ENCODE data around the gene NTM.

DNA sequence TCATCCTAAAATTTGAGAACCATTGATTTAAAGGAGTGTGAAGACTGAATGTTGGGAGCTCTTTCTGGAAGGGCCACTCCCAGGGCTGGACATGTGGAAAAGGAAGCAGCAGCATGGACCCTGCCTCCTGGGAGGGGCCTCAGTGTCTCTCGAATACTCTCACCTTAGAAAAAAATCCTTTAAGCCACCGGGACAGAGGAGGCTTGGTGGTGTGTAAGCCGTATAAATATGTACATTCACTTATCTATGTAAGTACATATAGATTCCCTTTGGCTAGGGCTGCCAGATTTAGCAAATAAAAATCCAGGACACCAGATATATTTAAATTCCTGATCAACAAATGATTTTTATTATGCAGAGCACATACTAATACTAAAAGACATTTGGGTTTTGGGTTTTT is 17.6 kb downstream of the NTM start:
- TF ChIP-seq POLR2A (IDR thresholded peaks at IDR 0.05; ENCODE audit: borderline replicate concordance, extremely low read depth, insufficient read depth, insufficient read length): no peak
- TF ChIP-seq, protein P1, sequence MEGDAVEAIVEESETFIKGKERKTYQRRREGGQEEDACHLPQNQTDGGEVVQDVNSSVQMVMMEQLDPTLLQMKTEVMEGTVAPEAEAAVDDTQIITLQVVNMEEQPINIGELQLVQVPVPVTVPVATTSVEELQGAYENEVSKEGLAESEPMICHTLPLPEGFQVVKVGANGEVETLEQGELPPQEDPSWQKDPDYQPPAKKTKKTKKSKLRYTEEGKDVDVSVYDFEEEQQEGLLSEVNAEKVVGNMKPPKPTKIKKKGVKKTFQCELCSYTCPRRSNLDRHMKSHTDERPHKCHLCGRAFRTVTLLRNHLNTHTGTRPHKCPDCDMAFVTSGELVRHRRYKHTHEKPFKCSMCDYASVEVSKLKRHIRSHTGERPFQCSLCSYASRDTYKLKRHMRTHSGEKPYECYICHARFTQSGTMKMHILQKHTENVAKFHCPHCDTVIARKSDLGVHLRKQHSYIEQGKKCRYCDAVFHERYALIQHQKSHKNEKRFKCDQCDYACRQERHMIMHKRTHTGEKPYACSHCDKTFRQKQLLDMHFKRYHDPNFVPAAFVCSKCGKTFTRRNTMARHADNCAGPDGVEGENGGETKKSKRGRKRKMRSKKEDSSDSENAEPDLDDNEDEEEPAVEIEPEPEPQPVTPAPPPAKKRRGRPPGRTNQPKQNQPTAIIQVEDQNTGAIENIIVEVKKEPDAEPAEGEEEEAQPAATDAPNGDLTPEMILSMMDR (IDR thresholded peaks at IDR 0.05 in 2 of 3, conservative IDR thresholded peaks at IDR 0.05 in 1 of 3; ENCODE audit: borderline replicate concordance in 1 of 3, insufficient read depth in 1 of 3, low read depth in 2 of 3, low read length in 2 of 3): no peak
- TF ChIP-seq EZH2 (IDR thresholded peaks at IDR 0.05): no peak

All from HCT116 (cell line).